ENCODE results near the gene BLTP3A.
"Not testable (repeated sequence)": the region's sequence is repeated elsewhere in the genome, so short reads cannot be mapped to it uniquely, and the experiment has no call there.

The BLTP3A gene, protein sequence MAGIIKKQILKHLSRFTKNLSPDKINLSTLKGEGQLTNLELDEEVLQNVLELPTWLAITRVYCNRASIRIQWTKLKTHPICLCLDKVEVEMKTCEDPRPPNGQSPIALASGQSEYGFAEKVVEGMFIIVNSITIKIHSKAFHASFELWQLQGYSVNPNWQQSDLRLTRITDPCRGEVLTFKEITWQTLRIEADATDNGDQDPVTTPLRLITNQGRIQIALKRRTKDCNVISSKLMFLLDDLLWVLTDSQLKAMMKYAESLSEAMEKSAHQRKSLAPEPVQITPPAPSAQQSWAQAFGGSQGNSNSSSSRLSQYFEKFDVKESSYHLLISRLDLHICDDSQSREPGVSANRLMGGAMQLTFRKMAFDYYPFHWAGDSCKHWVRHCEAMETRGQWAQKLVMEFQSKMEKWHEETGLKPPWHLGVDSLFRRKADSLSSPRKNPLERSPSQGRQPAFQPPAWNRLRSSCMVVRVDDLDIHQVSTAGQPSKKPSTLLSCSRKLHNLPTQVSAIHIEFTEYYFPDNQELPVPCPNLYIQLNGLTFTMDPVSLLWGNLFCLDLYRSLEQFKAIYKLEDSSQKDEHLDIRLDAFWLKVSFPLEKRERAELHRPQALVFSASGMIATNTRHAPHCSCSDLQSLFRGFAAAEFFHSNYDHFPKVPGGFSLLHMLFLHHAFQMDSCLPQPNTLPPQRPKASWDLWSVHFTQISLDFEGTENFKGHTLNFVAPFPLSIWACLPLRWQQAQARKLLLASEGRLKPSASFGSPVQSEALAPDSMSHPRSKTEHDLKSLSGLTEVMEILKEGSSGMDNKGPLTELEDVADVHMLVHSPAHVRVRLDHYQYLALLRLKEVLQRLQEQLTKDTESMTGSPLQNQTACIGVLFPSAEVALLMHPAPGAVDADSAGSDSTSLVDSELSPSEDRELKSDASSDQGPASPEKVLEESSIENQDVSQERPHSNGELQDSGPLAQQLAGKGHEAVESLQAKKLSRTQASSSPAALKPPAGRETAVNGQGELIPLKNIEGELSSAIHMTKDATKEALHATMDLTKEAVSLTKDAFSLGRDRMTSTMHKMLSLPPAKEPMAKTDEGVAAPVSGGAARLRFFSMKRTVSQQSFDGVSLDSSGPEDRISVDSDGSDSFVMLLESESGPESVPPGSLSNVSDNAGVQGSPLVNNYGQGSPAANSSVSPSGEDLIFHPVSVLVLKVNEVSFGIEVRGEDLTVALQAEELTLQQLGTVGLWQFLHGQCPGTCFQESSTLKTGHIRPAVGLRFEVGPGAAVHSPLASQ (N-terminal part only)

DNA sequence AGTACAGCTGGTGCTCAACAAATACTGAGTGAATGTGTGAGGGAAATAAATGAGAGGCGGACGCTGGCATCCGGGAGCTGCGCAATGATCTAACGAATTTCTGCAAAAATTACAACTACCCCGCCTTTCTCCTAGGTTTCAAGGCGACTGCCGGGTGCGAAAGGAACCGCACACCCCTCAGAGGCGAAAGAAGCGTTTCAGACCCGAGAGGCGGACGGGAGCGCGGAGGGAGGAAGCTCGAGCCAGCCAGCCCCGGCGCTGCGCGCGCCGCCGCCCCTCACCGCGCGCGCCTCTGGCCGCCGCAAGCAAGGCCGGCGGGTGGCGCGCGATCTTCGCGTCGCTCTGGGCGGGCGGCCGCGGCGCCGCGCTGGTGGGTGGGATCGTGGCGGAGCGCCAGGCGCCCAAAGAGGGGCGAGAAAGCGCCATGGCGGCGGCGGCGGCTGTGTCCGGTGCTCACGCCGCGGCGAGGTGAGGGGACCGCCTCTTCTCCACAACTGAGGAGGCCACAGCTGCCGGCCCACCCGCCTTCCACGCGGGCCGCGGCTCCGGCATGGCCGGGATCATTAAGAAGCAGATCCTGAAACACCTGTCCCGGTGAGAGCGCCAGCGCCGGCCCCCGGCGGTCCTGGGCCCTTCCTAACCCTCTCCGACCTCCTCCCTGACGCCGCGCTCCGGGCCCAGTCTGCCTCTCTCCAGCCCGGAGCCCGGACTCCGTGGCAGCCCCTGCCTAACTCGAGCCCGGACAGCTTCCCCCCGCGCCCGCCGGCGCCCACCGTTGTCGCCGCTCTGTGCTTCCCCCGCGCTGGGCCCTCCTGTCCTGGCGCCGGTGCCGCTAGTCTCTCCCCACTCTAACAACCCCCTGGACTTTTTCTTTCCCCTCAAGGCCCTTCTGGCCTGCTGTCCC, at the start of gene BLTP3A:
Gene BLTP3A (plus strand): TSS at position 383 of the 904 bp plus-strand sequence. CDS start 168 bp downstream, at position 551.
- DNase-seq (ENCODE audit: low spot score) = peak; percentile 70

DNA sequence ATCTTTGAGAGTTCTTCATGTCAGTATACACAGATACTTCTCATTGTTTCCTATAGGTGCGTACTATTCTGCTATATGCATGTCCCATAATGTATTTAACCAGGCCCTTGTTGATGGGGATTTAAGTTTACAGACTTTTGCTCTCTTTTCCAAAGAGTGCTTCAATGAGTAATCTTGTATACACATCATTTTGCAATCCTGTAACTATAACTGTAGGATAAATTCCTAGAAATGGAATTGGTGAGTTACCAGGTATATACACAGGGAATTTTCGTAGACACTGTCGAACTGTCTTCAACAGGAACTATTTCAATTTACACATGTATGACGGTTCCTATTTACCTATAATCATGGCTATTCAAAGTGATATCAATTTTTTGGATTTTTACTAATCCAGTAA, 49.8 kb upstream of the BLTP3A start:
- no peak for DNase-seq (ENCODE audit: low spot score)

DNA sequence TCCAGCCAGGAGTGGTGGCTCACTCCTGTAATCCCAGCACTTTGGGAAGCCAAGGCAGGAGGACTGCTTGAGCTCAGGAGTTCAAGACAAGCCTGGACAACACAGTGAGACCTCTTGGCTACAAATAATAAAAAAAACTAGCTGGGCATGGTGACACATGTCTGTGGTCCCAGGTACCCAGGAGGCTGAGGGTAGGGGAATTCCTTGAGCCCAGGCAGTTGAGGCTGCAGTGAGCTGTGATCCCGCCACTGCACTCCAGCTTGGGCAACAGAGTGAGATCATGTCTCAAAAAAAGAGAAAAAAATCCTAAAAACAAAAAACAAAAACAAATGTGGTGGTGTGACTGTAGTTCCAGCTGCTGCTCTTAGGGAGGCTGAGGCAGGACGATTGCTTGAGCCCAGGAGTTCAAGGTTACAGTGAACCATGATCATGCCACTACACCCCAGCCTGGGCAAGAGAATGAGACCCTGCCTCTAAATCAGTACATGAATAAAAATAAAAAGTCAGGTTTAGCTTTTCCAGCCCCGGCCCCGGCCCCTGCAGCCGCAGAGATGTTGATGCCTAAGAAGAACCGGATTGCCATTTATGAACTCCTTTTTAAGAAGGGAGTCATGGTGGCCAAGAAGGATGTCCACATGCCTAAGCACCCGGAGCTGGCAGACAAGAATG, 48.1 kb upstream of the BLTP3A start:
- DNase-seq (ENCODE audit: low spot score) = no peak

DNA sequence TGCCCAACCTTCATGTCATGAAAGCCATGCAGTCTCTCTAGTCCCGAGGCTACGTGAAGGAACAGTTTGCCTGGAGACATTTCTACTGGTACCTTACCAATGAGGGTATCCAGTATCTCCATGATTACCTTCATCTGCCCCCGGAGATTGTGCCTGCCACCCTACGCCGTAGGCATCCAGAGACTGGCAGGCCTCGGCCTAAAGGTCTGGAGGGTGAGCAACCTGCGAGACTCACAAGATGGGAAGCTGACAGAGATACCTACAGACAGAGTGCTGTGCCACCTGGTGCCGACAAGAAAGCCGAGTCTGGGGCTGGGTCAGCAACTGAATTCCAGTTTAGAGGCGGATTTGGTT, 47.6 kb upstream of the BLTP3A start:
- DNase-seq (ENCODE audit: low spot score) = not testable (repeated sequence)

DNA sequence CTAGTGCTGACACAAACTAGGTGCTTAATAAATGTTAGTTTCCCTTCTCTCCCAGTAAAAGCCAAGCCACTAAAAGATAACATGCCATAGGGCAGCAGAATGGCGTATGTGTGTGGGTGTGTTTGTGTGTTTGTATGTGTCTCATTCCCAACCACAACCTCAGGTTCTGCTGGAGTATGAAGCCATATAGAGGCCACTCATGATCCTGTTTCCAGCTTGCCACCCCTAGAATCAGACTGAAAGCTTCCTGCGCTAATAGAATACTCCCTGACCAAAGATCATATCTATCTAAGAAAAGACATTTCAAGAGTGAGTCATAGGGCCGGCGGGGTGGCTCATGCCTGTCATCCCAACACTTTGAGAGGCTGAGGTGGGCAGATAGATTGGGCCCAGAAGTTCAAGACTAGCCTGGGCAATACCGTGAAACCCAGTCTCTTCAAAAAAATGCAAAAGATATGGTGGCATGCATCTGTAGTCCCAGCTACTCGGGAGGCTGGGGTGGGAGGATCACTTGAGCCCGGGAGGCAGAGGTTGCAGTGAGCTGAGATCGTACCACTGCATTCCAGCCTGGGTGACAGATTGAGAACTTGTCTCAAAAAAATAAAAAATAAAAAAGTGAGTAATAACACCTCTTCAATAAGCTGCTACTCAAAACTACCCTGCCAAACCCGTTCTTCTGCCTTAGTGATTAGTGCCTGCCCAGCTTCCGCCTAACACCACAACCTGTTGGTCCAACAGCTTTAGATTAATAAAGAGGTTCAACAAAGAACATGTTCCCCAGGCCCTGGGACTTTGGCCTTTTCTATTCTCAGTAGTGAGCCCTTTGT, 46.4 kb upstream of the BLTP3A start:
- peak; percentile 17 for DNase-seq (ENCODE audit: low spot score)

DNA sequence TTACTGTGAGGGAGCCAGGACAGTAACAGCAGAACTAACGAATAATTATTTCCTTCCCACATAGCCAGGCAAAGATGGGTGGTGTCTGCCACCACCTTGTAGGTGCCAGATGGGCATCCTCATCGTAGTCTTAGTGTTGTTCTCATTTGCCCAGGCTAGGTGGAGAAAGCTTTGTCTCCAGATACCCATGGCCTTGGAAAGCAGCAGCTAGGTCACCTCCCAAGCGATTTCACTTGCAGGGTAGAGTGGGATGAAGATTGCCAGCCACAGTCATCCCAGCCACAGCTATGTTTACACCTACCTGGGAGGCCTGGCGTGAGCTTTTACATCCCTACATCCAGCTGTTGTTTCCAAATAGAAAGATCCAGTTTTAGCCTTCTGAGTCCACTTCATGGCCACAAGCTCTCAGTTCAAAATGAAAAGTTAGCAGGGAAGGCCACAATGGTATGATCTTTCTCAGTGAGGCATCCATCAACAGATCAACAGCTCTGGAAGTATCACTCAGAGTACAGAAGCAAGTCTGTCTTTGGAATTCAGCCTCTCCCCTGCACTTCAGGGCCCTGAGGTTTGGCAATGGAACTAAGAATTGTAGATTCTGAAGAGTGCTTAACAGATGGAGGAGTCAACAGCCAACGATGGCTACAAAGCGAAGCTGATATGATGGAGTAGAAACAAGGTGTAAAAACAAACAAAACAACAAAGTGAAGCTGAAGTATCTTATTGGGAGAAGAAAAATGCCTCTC, 45.6 kb upstream of the BLTP3A start:
- DNase-seq (ENCODE audit: low spot score) = no peak

DNA sequence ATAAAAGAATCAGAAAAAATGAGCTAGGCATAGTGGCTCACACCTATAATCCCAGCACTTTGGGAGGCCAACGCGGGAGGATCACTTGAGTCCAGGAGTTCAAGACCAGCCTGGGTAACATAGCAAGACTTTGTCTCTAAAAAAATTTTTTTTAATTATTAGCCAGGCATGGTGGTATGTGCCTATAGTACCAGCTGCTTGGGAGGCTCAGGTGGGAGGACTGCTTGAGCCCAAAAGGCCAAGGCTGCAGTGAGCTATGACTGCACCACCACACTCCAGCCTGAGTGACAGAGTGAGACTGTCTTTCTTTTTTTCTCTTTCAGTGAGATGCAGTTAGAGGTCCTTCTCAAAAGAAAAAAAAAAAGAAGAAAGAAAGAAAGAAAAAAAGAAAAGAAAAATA, 43.1 kb upstream of the BLTP3A start:
- DNase-seq (ENCODE audit: low spot score) = no peak

DNA sequence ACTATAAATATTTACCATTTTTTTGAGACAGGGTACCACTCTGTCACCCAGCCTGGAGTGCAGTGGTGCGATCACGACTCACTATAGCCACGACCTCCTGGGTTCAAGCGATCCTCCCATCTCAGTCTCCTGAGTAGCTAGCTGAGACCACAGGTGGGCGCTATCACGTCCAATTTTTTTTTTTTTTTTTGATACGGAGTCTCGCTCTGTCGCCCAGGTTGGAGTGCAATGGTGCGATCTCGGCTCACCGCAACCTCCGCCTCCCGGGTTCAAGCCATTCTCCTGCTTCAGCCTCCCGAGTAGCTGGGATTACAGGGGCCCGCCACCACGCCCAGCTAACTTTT, 35.4 kb upstream of the BLTP3A start:
- peak; percentile 50 for DNase-seq (ENCODE audit: low spot score)

DNA sequence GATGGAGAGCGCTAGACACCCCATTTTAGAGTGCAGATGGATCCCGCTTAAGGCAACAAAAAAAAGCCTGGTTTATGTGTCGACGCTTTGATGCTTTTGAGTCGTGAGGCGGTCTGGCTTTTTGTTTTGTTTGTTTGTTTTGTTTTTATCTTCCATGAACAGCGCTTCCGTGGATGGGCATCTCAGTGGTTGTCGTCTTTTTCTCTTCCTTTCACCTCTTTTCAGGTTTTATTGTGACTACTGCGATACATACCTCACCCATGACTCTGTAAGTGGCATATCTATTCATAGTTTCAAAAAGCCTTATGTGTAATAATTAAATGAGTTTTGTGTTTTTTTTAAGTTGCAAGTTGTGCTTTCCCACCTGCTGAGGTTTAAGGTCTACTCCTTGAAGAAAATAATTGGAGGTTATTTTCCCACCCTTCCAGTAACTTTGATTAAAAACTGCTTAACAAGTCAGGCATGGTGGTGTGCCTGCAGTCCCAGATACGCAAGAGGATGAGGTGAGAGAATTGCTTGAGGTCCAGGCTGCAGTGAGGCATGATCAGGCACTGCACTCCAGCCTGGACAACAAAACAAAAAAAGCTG, 34.1 kb upstream of the BLTP3A start:
- no peak for DNase-seq (ENCODE audit: low spot score)

DNA sequence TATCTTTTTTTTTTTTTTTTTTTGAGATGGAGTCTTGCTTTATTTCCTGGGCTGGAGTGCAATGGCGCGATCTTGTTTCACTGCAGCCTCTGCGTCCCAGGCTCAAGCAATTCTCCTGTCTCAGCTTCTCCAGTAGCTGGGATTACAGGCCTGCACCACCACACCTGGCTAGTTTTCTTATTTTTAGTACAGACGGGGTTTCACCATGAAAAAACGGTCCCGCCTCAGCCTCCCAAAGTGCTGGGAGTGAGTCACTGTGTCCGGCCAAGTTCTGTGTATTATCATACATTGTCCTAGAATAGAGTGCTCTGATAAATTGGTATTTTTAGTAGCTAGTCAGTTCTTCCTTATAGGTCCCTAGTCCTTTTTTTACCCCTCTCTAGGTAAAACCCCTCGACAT, 31.8 kb upstream of the BLTP3A start:
- no peak for DNase-seq (ENCODE audit: low spot score)

DNA sequence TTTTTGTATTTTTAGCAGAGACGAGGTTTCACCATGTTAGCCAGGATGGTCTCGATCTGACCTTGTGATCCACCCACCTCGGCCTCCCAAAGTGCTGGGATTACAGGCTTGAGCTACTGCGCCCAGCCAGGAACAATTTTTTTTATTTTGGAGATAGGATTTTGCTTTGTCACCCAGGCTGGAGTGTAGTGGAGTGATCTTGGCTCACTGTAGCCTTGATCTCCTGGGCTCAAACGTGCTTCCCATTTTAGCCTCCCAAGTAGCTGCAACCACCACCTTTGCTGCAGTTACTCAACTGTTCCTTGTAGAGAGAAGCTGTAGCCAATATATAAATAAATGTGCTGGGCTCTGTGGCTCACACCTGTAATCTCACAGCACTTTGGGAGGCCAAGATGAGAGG, 30.2 kb upstream of the BLTP3A start:
- not testable (repeated sequence) for DNase-seq (ENCODE audit: low spot score)

DNA sequence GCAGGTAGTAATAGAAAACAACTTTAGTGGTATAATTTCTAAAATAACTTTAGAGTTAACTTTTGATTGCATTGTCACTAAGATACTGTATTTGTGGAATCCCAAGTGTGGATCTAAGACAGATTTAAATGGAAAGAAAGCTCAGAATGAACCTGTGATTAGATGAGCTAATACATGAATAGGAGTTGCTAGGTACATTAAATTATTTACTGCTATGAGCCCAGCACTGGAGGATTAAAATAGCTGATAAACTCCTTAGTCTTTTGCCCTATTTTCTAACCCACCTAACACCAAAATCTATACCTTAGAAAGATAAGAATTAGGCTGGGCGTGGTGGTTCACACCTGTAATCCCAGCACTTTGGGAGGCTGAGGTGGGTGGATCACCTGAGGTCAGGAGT, 23.7 kb upstream of the BLTP3A start:
- DNase-seq (ENCODE audit: low spot score) = no peak

DNA sequence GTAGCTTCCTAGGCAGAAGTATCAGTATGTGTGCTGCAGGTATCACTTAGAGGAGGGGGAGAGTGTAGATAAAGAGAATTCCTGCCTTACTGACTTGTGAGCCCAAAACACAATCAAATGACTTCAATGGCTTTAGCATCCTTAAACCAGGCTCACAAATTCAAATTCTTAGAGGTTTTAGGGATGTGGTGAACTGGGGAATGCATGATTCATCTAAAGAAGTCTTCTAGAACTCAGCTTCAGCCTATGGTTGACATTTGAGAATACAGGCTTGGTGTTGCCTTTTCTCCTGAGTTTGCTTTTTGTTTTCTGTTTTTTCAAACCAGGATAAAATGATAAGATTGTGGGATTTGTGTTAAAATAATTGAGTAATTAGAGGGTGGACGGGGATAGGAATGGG, 20.2 kb upstream of the BLTP3A start:
- DNase-seq (ENCODE audit: low spot score) = no peak

DNA sequence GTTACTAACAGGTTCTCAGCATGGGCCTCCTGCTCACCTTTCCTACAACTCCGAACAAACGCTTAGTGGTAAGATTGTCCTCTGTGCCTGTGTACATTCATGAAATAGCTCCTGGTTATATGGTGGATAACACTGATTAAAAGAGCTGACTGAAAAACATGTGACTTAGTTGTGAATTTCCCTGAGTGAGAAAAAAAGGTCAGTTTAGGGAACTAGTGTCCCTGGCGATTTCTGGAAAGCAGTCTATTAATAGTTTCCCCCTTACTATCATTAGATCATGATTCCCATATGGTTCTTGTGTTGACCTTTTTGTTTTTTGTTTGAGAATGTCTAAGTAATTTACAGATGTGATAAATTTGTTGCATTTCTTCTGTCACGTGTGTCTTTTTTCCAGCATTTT, 18.9 kb upstream of the BLTP3A start:
- no peak for DNase-seq (ENCODE audit: low spot score)

DNA sequence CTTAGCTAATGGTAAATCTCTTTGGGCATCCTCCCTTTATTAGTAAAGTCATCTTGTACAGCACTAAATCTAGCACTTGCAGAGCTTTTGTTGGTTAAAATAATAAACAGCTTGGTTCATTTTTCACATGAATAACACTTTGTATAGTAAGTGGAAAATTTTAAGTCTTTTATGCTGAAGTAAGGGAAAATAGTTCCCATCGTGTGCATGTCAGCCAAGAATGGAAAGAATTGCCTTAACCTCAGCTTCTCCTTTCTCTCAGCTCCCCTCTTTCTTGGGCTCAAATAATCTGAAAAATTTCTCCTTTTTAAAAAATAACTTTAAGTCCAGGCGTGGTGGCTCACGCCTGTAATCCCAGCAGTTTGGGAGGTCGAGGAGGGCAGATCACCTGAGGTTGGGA, 18.0 kb upstream of the BLTP3A start:
- DNase-seq (ENCODE audit: low spot score) = no peak

DNA sequence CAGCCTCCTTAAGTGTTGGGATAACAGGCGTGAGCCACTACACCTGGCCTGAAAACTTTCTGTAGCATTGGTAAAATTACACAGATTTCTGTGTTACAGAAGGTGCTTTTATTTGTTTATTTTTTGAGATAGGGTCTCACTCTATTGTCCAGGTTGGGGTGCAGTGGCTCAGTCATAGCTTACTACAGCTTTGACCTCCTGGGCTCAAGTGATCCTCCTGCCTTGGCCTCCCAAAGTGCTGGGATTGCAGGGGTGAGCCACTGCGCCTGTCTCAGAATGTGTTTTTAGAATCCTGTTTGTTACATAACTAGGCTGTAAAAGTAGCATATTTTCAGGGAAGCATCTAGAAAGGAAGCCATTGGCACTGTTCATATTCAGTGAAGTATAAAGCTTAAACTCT, 16.9 kb upstream of the BLTP3A start:
- no peak for DNase-seq (ENCODE audit: low spot score)

DNA sequence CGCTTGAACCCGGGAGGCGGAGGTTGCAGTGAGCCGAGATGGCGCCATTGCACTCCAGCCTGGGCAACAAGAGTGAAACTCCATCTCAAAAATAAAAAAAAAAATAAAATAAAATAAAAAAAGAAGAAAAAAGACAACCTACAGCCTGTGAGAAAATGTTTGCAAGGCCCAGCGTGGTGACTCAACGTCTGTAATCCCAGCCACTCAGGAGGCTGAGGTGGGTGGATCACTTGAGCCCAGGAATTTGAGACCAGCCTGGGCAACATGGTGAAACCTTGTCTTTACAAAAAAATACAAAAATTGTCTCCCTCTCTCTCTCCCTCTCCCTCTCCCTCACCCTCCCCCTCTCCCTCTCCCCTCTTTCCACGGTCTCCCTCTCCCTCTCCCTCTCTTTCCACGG, 6.5 kb upstream of the BLTP3A start:
- not testable (repeated sequence) for DNase-seq (ENCODE audit: low spot score)

DNA sequence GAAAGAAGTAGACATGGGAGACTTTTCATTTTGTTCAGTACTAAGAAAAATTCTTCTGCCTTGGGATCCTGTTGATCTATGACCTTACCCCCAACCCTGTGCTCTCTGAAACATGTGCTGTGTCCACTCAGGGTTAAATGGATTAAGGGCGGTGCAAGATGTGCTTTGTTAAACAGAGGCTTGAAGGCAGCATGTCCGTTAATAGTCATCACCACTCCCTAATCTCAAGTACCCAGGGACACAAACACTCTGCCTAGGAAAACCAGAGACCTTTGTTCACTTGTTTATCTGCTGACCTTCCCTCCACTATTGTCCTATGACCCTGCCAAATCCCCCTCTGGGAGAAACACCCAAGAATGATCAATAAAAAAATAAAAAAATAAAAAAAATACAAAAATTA, 4.7 kb upstream of the BLTP3A start:
- not testable (repeated sequence) for DNase-seq (ENCODE audit: low spot score)

DNA sequence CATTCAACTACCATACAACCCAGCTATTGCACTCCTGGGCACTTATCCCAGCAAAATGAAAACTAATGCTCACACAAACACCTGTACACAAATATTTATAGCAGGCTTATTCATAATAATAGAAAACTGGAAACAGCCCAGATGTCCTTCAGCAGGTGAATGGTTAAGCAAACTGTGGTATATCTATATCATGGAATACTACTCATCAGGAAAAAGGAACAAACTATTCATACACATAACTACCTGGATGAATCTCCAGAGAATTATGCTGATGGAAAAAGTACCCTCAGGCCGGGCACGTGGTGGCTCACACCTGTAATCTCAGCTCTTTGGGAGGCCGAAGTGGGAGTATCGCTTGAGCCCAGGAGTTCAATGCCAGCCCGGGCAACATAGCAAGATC, 3.8 kb upstream of the BLTP3A start:
- no peak for DNase-seq (ENCODE audit: low spot score)
